B cell (primary cell): ENCODE measurements around the gene DGKB.

ENCODE experiments used
- CTCF ChIP-seq: fragments of 200-600 bp; IDR thresholded peaks from one replicate; pipeline ENCODE4 v1.8.0; 2022; ENCODE audit warnings: antibody characterized with exemption, mild to moderate bottlenecking
- EZH2 ChIP-seq: IDR thresholded peaks from 2 replicates; pipeline ENCODE4 v1.6.1; 2012; ENCODE audit warnings: borderline replicate concordance, low read depth, mild to moderate bottlenecking, moderate library complexity, low read length; ENCODE audit not compliant: insufficient read depth, poor library complexity, severe bottlenecking

GRCh38 chr7:14886533-14886932 lies 16.0 kb downstream of the DGKB start:
- TF ChIP-seq EZH2 (no peak), CTCF (no peak)
